HCT116 (cell line): Measurements from ENCODE around the gene PTTG2. TPM values are rescaled to one million over a fixed set of nuclear protein-coding genes. Genes with fewer than 3 reads are reported as not detected.

Experiments used
- ATAC-seq: fragments of 200-7000 bp; cut with Tn5 transposase; 2 replicates; pipeline ENCODE4 v1.9.1; 2020; ENCODE audit warnings: mild to moderate bottlenecking, moderate library complexity
- BruUV-seq: library from RNA; stranded (reverse); fragments of 400-500 nt; replicated peaks from 2 replicates; lab custom pipeline; 2021; lab: Mats Ljungman, UMichigan
- CTCF ChIA-PET: fragments of 300-600 bp; sonication (Branson Sonifier 250); formaldehyde crosslinking; loops from one replicate; lab custom pipeline; 2021; ENCODE audit warnings: antibody characterized with exemption; lab: Charles Lee
- POLR2A ChIA-PET: fragments of 300-600, 350-600 bp; sonication (Branson Sonifier 250); formaldehyde crosslinking; loops from one replicate; lab custom pipeline; 2021; ENCODE audit warnings: antibody characterized with exemption; lab: Charles Lee
- RAD21 ChIA-PET, 2 experiments: fragments of 300-600 bp; sonication (Branson Sonifier 250); formaldehyde crosslinking; loops; one replicate each; lab custom pipeline; 2023; ENCODE audit warnings: low total read pairs in 2 of 2; ENCODE audit not compliant: uncharacterized antibody in 2 of 2, unreplicated experiment in 2 of 2, low non-redundant PET in 1 of 2; lab: Charles Lee
- DNase-seq: peaks from one replicate; pipeline ENCODE4 v3.0.0-alpha.2; 2010; ENCODE audit warnings: low read depth, low spot score
- H2AFZ ChIP-seq: fragments of 200-600 bp; shearing (Covaris generic), sonication (generic); 2 replicates; pipeline ENCODE4 v1.6.1; 2017; ENCODE audit warnings: low read depth, mixed run types, mixed read lengths, antibody characterized with exemption, low read length; ENCODE audit not compliant: poor library complexity, severe bottlenecking
- H3K27ac ChIP-seq: 2 replicates; pipeline ENCODE4 v1.5.1; 2012; ENCODE audit warnings: low read depth, low read length
- H3K27me3 ChIP-seq: fragments of 200-600 bp; sonication (generic); 2 replicates; pipeline ENCODE4 v1.6.1; 2016; ENCODE audit warnings: mixed run types, low read length, mixed read lengths; ENCODE audit not compliant: insufficient read depth
- H3K36me3 ChIP-seq, 2 experiments: fragments of 200-500 bp in 1 of 2; fragments of 200-600 bp in 1 of 2; sonication (Bioruptor generic) in 1 of 2; sonication (generic) in 1 of 2; 2 replicates each; pipeline versions ENCODE4 v1.5.1 to v1.6.1; 2014 to 2016; ENCODE audit warnings: low read length in 2 of 2, inconsistent platforms in 1 of 2, mixed read lengths in 1 of 2, mixed run types in 1 of 2; ENCODE audit not compliant: insufficient read depth in 2 of 2, control insufficient read depth in 1 of 2
- H3K4me1 ChIP-seq, 2 experiments: fragments of 200-600 bp in 1 of 2; sonication (generic) in 1 of 2; 2 replicates each; pipeline versions ENCODE4 v1.5.1 to v1.6.1; 2012 to 2017; ENCODE audit warnings: low read length in 2 of 2, inconsistent platforms in 1 of 2, mild to moderate bottlenecking in 1 of 2, mixed read lengths in 1 of 2, mixed run types in 1 of 2, moderate library complexity in 1 of 2; ENCODE audit not compliant: insufficient read depth in 2 of 2, control insufficient read depth in 1 of 2
- H3K4me2 ChIP-seq: fragments of 200-600 bp; sonication (generic); 2 replicates; pipeline ENCODE4 v1.6.1; 2017; ENCODE audit warnings: mixed run types, low read length, mixed read lengths
- H3K4me3 ChIP-seq, 2 experiments: fragments of 200-600 bp in 1 of 2; sonication (generic) in 1 of 2; replicated peaks in 1 of 2; 2 replicates each; pipeline ENCODE4 v1.5.1; 2011 to 2016; ENCODE audit warnings: low read length in 2 of 2, control low read depth in 1 of 2, low read depth in 1 of 2, mild to moderate bottlenecking in 1 of 2, mixed read lengths in 1 of 2, mixed run types in 1 of 2
- H3K79me2 ChIP-seq: fragments of 200-600 bp; sonication (generic); 2 replicates; pipeline ENCODE4 v1.6.1; 2017; ENCODE audit warnings: mild to moderate bottlenecking, mixed run types, low read length, moderate library complexity, mixed read lengths; ENCODE audit not compliant: insufficient read depth
- H3K9ac ChIP-seq: fragments of 200-600 bp; sonication (generic); 2 replicates; pipeline ENCODE4 v1.6.1; 2016; ENCODE audit warnings: low read length, mixed read lengths
- H3K9me2 ChIP-seq: fragments of 200-600 bp; sonication (generic), shearing (Covaris generic); 2 replicates; pipeline ENCODE4 v1.6.1; 2017; ENCODE audit warnings: mixed run types, mild to moderate bottlenecking, moderate library complexity; ENCODE audit not compliant: insufficient read depth
- H3K9me3 ChIP-seq, 2 experiments: fragments of 200-500 bp in 1 of 2; fragments of 200-600 bp in 1 of 2; sonication (Bioruptor generic) in 1 of 2; sonication (generic) in 1 of 2; 2 replicates each; pipeline ENCODE4 v1.6.1; 2014 to 2017; ENCODE audit warnings: low read length in 2 of 2, mixed read lengths in 2 of 2, inconsistent platforms in 1 of 2, low read depth in 1 of 2, mild to moderate bottlenecking in 1 of 2, mixed run types in 1 of 2, moderate library complexity in 1 of 2; ENCODE audit not compliant: control insufficient read depth in 1 of 2, insufficient read depth in 1 of 2
- H4K20me1 ChIP-seq: fragments of 200-600 bp; sonication (generic), shearing (Covaris generic); 2 replicates; pipeline ENCODE4 v1.6.1; 2017; ENCODE audit warnings: mixed run types, mild to moderate bottlenecking, moderate library complexity; ENCODE audit not compliant: insufficient read depth
- CBX3 ChIP-seq: IDR thresholded peaks from 2 replicates; pipeline ENCODE4 v1.6.1; 2012; ENCODE audit warnings: low read depth
- EGR1 ChIP-seq: IDR thresholded peaks from 2 replicates; pipeline ENCODE4 v1.6.1; 2012; ENCODE audit warnings: low read depth
- ELF1 ChIP-seq: IDR thresholded peaks from 2 replicates; pipeline ENCODE4 v1.6.1; 2012; ENCODE audit warnings: low read depth, borderline replicate concordance
- EZH2 ChIP-seq: fragments of 200-600 bp; sonication (generic); IDR thresholded peaks from 2 replicates; pipeline ENCODE4 v1.6.1; 2017; ENCODE audit warnings: antibody characterized with exemption, mixed run types
- FOSL1 ChIP-seq: IDR thresholded peaks from 2 replicates; pipeline ENCODE4 v1.6.1; 2012; ENCODE audit warnings: low read depth
- MAX ChIP-seq: IDR thresholded peaks from 2 replicates; pipeline ENCODE4 v1.6.1; 2012
- POLR2A ChIP-seq: IDR thresholded peaks from 2 replicates; pipeline ENCODE4 v1.7.0; 2011; ENCODE audit warnings: borderline replicate concordance; ENCODE audit not compliant: insufficient read depth, insufficient read length; ENCODE audit errors: extremely low read depth
- POLR2AphosphoS5 ChIP-seq: IDR thresholded peaks from 2 replicates; pipeline ENCODE4 v1.6.1; 2011; ENCODE audit warnings: mild to moderate bottlenecking, low read depth, low read length, moderate library complexity
- SIN3A ChIP-seq: IDR thresholded peaks from 2 replicates; pipeline ENCODE4 v1.6.1; 2012; ENCODE audit warnings: low read depth
- SP1 ChIP-seq: IDR thresholded peaks from 2 replicates; pipeline ENCODE4 v1.6.1; 2012; ENCODE audit warnings: low read depth
- SRF ChIP-seq: IDR thresholded peaks from 2 replicates; pipeline ENCODE4 v1.6.1; 2012; ENCODE audit warnings: low read depth
- YY1 ChIP-seq: IDR thresholded peaks from 2 replicates; pipeline ENCODE4 v1.6.1; 2011; ENCODE audit warnings: low read length, low read depth, moderate library complexity, mild to moderate bottlenecking; ENCODE audit not compliant: insufficient replicate concordance; ENCODE audit errors: extremely low read depth
- ZFX ChIP-seq: fragments of 450-650 bp; IDR thresholded peaks from 2 replicates; pipeline ENCODE4 v1.6.1; 2017
- intact Hi-C: fragments of 100-400 bp; cut with micrococcal nuclease; formaldehyde crosslinking; loops from 2 replicates; pipeline ENCODE4 v1.10.0; 2022
- total RNA-seq: library from RNA; stranded (reverse); gene quantifications from one replicate; pipeline ENCODE4 v1.2.1, GENCODE V29; 2021; ENCODE audit not compliant: unreplicated experiment
- TF ChIP-seq, protein P1 (sequence below): IDR thresholded peaks from 2 replicates; pipeline ENCODE4 v1.6.1; 2011; ENCODE audit warnings: mild to moderate bottlenecking, low read length, moderate library complexity; ENCODE audit not compliant: insufficient replicate concordance; ENCODE audit errors: extremely low read depth
- TF ChIP-seq, protein P2 (sequence below): IDR thresholded peaks from 2 replicates; pipeline ENCODE4 v1.6.1; 2012; ENCODE audit warnings: low read depth
- TF ChIP-seq, protein P3 (sequence below): IDR thresholded peaks from 2 replicates; pipeline ENCODE4 v1.6.1; 2012

Gene PTTG2
- total RNA-seq, 1 experiment from 2014 or later, result not detected

GRCh38 chr4:37981844-37982720, 21.9 kb downstream of the PTTG2 start:
- Histone ChIP-seq H3K4me1 (peaks cover 0 to 21% of the 10 kb centered on the region in 2 experiments; a peak in 2 of 4 replicates), H4K20me1 (no peaks in the 10 kb centered on the region), H3K9me3 (no peaks in the 10 kb centered on the region), H3K9ac (no peak overlapping the region), H3K9me2 (no peaks in the 10 kb centered on the region), H2AFZ (no peak overlapping the region), H3K4me3 (no peak overlapping the region), H3K4me2 (no peak overlapping the region), H3K27me3 (no peaks in the 10 kb centered on the region), H3K36me3 (no peaks in the 10 kb centered on the region), H3K79me2 (peaks cover 55% of the 10 kb centered on the region), H3K27ac (no peak overlapping the region)
- intact Hi-C loops, result no loop called here
- no peak for ATAC-seq
- no TSS peak for BruUV-seq
- ChIA-PET POLR2A (no interaction called here), RAD21 (no interaction called here), CTCF (interaction anchor here (1.2 kb wide), 1 partner anchor 11 kb away, joined by 3 read pairs; no protein-coding TSS in a partner anchor)
- no peak for TF ChIP-seq MAX
- TF ChIP-seq, protein P1, sequence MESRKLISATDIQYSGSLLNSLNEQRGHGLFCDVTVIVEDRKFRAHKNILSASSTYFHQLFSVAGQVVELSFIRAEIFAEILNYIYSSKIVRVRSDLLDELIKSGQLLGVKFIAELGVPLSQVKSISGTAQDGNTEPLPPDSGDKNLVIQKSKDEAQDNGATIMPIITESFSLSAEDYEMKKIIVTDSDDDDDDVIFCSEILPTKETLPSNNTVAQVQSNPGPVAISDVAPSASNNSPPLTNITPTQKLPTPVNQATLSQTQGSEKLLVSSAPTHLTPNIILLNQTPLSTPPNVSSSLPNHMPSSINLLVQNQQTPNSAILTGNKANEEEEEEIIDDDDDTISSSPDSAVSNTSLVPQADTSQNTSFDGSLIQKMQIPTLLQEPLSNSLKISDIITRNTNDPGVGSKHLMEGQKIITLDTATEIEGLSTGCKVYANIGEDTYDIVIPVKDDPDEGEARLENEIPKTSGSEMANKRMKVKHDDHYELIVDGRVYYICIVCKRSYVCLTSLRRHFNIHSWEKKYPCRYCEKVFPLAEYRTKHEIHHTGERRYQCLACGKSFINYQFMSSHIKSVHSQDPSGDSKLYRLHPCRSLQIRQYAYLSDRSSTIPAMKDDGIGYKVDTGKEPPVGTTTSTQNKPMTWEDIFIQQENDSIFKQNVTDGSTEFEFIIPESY, result no peak
- TF ChIP-seq SIN3A, result no peak
- TF ChIP-seq, protein P2, sequence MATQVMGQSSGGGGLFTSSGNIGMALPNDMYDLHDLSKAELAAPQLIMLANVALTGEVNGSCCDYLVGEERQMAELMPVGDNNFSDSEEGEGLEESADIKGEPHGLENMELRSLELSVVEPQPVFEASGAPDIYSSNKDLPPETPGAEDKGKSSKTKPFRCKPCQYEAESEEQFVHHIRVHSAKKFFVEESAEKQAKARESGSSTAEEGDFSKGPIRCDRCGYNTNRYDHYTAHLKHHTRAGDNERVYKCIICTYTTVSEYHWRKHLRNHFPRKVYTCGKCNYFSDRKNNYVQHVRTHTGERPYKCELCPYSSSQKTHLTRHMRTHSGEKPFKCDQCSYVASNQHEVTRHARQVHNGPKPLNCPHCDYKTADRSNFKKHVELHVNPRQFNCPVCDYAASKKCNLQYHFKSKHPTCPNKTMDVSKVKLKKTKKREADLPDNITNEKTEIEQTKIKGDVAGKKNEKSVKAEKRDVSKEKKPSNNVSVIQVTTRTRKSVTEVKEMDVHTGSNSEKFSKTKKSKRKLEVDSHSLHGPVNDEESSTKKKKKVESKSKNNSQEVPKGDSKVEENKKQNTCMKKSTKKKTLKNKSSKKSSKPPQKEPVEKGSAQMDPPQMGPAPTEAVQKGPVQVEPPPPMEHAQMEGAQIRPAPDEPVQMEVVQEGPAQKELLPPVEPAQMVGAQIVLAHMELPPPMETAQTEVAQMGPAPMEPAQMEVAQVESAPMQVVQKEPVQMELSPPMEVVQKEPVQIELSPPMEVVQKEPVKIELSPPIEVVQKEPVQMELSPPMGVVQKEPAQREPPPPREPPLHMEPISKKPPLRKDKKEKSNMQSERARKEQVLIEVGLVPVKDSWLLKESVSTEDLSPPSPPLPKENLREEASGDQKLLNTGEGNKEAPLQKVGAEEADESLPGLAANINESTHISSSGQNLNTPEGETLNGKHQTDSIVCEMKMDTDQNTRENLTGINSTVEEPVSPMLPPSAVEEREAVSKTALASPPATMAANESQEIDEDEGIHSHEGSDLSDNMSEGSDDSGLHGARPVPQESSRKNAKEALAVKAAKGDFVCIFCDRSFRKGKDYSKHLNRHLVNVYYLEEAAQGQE, result no peak
- no peak for TF ChIP-seq SP1
- no peak for TF ChIP-seq ELF1
- TF ChIP-seq YY1, result no peak
- TF ChIP-seq ZFX, result no peak
- TF ChIP-seq POLR2AphosphoS5, result no peak
- TF ChIP-seq CBX3, result no peak
- TF ChIP-seq POLR2A, result no peak
- TF ChIP-seq FOSL1, result no peak
- TF ChIP-seq EZH2, result no peak
- TF ChIP-seq SRF, result no peak
- no peak for TF ChIP-seq EGR1
- TF ChIP-seq, protein P3, sequence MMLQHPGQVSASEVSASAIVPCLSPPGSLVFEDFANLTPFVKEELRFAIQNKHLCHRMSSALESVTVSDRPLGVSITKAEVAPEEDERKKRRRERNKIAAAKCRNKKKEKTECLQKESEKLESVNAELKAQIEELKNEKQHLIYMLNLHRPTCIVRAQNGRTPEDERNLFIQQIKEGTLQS, result no peak
- no peak for DNase-seq
